ENCODE measurements around the gene DUS4L.

- TF ChIP-seq EP300 (IDR thresholded peaks at IDR 0.05) = no peak
- no peak for TF ChIP-seq CTCF (IDR thresholded peaks at IDR 0.05)
These were observed 37.1 kb upstream of the DUS4L start for GRCh38 chr7:107526672-107527071.

Data from sigmoid colon (tissue), 4 donors.